HG02870 (cell line): ENCODE results near the gene ELL2.

ENCODE experiments used
- ATAC-seq: cut with Tn5 transposase; IDR thresholded peaks from one replicate; pipeline ENCODE4 v1.9.1; 2021; ENCODE audit warnings: mild to moderate bottlenecking, moderate library complexity; ENCODE audit not compliant: unreplicated experiment

Gene ELL2

DNA sequence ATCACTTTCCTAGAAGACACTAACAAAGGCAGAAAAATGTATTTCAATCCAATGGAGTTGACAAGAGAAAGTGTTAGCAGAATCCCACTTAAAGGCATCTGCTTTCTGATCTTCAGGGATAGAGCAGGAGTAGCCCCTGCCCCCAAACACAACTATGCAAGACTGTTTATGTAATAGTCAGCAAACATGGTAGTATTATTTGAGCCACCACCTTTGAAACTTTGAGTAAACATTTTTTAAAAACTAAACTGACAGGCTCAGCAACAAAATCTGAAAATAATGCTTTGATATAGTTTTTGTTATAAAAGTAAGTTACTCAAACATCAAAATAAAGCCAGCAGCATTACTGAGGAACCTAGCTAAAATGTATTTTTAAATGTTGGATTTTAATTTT lies 4.8 kb downstream of the ELL2 start:
- ATAC-seq, result no peak

DNA sequence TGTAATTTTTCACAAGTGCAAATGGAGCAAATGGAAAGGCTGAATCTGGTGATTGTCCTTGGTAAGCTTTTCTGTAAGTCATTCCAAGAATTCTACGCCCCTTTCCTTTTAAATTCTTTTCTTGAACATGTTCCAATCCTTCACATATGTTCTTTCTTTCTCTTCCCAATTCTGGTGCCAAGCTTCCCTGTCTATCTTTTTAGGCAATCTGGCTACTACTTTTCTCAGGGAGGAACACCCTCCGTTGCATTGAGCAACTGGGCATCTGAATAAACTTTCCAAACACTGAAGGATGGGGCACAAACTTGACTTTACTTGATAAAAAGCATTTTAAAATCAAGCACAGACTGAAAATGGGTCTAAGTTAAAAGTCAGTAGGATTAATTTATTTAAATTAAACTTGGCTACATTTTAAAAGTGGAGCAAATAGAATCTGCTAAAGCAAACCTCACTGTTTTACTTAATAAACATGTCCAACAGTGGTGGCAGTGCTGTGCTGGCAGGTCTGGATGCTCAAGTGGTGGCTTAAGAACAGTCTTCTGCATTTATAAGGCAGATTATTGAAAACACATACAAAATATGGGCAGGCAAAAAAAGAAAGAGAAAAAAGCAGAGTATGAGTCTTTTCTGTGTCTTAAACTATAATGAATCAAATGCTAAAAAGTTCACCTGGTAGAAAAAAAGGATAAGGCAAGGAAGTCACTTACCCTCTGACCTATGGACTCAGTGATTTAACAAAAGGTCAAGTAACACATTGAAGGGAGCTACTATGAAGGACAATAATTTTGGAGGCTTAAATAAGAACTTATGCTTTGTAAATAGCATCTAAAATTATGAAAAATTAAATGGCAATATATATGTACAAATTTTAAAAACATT lies 5.4 kb downstream of the ELL2 start:
- ATAC-seq, result no peak

DNA sequence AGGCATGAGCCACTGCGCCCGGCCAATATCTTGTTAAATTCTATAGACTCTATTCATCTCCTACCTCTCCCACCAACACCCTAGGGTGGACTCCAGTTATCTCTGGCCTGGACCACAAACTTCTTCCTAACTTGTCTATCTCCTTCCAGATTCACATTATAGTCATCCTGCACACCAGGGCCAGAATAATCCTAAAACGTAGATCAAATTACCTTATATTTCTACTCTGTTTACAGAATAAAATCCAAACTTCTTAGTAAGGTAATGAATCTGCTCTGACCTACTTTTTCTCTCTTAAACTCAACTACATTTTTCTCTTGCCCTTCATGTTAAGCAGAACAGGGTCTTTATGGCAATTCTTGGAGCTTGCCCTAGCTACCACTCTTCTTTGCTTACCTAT lies 6.9 kb downstream of the ELL2 start:
- ATAC-seq, result no peak

DNA sequence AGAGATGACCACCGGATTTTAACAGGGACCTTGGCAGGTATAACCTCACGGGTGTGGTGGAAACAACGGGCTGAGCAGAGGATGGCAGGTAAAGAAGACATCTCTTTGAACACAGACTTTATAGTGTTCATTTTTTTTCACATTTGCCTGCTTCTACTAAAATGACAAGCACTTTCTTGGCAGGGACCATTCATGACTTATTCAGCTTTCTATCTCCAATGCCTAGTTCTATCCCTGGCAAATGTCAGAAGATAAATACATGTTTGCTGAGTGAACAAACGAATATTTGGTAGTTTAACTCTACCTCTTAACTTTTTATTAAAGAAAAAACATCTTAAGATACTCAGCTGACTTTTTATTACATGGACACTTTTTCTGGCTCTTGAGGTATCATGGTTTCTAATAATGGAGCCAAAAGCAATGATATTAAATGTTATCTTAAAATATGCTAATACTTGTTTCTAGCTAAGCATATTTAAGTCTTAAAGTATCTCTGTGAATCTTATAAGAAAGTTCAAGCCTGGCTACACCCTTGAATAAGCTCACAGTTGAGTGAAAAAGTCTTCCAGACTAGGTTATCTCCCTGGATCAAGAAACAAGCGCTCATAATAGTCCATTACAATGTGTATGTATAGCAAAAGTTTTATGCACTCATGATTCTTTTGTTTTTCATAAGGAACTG lies 8.5 kb downstream of the ELL2 start:
- no peak for ATAC-seq

DNA sequence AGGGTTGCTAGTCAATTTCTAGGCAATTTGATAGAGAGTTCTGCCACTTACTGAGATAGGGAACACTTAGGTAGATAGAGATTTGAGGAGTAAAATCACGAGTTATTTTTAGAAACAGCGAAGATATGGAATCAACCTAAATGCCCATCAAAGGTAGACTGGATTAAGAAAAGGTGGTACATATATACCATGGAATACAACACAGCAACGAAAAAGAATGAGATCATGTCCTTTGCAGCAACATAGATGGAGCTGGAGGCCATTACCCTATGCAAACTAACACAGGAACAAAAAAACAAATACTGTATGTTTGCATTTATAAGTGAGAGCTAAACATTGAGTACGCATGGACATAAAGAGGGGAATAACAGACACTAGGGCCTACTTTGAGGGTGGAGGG lies 9.7 kb downstream of the ELL2 start:
- ATAC-seq, result no peak

DNA sequence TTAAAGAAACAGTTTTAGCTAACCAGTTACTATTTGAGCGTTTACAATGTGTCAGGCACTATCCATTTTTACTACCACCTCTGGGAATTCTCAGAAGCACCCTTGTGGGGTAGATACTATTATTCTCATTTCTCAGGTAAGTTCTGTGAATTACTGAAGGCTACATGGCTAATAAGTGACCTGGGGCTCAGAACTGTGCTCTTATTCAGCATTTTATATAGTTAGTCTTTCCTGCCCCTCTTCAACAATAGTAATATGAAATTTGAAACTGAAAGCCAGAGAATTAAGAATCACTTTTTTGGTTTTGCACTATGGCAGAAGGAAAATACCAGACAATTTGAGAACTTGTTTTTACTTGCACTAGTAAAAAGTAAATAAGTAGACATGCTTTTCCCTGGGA lies 11.8 kb downstream of the ELL2 start:
- peak; percentile 44 for ATAC-seq

DNA sequence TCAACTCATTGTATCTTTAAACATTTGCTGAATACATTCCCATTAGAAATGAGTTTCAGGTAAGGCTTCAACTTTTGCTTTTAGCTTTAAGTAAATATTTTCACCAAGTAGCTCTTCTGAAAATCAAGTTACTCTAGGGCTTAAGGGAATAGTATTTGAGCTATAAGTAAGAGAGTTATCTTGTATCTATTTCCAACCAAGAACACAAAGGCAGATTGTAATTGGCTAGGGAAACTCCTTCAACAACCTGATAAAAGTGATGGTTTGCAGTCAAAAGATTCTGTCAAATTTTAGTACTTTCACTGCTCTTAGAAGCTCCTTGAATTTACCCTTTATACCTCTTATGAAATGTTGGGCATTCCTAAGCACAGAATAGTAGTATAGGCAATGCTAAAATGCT lies 13.0 kb downstream of the ELL2 start:
- no peak for ATAC-seq

DNA sequence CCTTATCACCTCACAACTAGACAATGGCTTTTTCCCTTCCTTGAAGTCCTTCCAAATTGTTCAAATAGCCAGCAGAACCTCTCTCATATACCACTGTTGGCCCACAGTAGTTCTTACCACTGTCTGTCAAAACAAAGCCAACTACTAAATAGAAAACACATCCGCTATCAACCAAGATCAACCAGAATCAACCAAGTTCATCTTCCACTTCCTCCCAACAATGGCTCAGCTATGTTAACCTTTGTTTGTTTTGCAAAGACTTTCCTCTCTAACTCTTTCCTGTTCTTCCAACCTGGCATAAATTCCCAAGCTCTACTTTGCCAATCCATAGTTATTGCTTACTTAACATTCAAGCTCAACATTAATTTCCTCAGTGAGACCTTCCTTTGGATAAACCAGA lies 15.2 kb downstream of the ELL2 start:
- no peak for ATAC-seq

DNA sequence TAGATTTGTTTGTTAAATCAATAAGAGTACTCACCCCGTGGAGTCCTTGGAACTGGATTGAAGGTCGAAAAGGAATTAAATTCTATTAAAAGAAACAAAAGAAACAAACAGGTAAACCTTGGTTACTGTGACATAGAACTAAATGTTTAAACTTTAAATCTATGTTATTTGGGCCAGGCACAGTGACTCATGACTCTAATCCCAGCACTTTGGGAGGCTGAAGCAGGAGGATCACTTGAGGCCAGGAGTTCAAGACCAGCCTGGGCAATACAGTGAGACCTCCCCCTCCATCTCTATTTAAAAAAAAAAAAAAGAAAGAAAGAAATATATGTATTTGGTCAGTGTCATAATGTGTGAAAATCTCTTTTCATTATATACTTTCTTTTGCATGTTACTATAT lies 18.7 kb downstream of the ELL2 start:
- ATAC-seq, result no peak

DNA sequence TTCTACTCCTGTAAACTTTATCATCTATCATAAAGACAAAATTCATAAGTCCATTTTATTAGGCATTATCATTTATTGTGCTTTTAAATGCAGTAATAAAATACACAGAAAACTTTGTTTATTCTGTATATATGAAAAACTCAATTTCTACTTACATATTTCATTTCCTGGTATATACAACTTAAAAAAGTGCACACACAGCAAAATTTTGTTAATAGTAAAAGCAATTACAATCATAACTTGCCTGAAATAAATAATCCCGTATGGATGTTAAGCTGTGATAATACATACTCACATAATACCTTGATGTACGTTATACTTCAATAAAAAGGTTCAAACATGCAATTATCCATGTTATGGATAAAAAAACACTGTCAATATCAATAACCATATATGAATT lies 19.2 kb downstream of the ELL2 start:
- ATAC-seq, result no peak

DNA sequence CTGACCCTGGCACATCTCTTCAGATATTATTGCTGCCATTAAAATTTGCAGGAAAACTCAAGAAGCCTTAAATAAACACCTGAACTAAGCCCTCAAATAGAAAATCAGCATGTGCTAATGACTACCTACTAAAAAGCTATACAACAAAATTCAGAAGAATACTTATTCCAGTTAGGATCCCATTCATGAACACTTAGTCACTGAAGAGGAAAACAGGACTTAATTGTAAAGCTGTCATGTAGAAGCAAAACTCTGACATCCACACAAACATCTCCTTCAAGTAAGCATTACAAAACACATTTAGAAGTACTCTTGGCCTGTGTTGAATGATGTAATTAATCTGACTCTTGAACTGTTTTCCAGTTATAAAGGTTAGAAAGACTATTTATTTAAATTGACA lies 19.9 kb downstream of the ELL2 start:
- ATAC-seq, result no peak

DNA sequence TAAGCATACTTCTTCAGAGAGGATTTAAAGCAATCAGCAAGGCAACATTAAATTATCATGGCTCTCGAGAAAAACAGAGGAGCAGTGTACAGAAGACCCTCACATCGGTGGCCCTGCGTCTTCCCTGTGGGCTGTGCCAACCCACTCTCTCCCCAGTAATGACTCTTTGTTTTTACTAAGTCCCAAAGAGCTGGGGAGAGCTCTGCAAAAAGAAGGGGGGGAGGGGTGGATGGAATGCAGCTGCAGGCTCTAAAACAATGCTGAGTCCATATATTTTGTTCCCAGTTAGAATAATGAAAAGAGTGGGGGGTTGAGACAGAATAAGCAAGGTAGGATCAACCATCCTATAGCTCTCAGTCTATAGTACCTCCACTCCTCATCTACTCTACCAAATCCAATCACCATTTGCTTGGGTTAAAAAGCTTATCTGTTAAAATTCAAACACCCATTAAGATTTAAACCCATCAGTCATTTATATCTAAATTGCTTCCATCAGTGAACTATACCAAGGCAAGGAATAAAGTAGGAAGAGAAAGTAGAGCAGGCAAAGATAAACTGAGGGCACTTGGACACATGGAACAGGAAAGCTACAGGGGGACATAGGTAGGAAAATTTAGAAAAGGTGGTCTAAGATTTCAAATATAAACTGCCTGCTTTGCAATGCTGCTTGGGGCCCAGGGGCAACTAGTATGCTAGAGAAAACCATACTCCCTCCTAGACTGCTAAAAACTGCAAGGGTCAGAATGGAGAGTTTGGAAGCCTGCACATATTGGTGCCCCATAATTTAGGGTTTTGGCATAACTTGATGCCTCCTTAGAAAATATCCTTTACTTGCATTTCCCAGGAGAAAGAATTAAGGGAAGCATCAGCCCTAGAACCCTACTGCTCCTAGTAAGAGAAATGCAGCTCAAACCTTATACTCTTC lies 20.6 kb downstream of the ELL2 start:
- ATAC-seq, result no peak

DNA sequence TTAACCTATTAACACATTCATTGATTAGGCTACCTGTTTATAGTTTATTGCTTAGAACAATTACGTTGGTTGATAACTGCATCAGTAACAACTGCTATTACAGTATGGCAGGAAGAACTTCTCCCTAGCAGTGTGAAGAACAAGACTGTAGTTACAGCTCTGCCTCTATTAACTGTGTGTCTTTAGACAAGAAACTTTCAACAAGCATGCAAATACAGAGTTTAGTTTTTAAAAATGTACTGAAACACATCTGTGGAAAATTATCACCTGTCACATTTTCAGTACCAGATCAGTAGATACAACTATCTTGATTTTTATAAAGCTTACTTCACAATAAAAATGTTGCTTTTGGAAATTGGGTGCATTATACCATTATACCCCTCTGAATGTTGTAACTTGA lies 22.2 kb downstream of the ELL2 start:
- ATAC-seq, result peak; percentile 82

DNA sequence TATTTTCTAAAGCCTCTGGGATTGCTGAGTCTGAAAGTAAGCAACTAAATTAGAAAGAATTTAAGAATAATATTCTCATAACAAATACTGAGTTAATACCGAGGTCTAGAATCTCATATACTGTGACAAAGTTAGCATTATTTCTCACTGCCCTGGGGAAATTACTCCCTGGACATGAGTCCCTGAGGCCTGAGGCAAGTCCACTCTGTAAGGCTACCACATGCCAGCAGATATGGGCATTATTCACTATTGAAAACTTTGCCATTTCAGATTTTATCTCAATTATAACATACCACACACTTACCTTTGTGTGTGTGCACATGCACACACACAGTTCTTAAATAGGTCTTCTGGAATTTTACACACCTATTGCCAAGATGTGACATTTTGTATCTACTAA lies 22.9 kb downstream of the ELL2 start:
- no peak for ATAC-seq

DNA sequence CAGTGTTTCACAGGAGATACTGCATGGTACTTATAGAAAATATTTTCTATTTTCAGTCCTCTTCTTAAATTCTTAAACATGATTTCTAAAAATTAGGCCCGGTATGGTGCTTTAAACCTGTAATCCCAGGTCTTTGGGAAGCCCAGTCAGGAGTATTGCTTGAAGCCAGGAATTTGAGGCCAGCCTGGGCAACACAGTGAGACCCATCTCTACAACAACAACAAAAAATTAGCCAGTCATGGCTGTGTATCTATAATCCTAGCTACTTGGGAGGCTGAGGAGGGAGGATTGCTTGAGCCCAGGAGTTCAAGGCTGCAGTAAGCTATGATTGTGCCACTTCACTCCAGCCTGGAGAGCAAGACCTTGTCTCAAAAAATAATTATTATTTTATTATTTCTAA lies 23.3 kb downstream of the ELL2 start:
- ATAC-seq, result no peak

DNA sequence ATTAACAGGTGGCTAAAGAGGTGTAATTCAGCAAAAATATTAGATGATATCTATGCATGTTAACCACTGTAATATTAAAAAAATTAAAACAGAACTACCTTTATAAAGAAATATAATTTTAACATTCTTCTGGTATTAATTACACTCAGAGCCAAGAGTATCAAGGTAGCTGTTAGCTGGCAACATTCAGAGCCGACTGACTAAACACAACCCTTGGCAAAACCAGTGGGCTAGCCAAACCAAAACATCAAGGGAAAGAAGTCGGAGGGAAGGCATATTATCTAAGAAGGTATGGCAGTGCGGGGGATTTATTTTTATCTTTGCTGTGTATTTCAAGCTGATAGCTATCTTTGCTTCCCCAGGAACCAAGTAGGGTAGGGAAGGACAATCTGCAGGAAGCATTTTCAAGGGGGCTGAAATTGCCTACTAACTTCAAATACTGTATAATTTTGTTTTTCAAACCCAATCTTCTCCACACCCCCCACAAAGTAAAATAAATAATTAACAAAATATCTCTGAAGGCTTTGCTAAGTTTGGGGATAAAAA lies 24.0 kb downstream of the ELL2 start:
- no peak for ATAC-seq

DNA sequence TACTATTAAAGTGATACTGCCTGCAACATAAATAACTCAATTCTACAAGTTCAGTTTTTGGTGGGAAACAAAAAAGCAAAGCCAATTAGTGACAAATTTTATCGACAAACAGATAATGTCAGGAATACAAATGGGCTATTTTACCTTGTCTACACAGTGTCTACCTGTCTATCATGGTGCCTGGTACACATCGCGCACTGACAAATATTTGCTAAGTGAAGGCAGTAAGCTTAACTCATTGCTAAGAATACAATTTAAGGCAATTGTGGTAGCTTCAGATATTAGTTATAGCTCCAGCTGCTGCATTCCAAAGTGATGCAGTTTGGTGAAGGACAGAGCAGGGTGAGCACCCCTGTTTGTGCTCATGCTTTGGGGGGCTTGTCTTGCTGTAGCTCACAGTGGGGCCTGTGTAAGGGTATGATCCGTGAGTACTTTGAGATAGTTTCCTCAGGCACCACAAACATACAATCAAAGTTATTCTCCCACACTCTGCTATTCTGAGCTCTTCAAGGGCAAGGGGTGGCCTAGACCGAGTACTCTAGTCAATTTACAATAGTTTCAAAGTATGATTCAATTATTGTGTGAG lies 24.7 kb downstream of the ELL2 start:
- no peak for ATAC-seq

DNA sequence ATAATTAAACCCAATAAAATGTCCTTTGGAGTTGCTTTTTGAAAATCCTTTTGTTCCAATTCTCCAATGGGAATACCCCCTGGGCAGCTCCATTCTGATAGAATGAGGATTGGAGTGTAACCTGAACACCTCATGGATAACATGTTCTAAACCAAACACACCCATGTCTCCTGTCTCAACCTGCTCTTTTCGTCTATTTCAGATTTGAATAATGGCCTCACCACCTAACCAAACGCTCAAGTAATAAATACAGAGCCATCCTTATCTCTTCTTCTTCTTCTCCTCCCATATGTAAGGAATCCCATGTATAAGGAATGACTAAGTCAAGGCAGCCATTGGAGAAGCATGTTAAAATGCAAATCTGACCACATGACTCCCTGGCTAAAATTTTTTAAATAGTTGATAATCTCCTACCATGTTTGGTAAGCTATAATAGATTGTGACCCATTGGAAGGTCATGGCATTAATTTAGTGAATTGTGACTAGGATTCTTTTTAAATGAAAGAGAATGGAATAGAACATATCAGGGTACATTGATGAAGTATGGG lies 26.0 kb downstream of the ELL2 start:
- no peak for ATAC-seq

DNA sequence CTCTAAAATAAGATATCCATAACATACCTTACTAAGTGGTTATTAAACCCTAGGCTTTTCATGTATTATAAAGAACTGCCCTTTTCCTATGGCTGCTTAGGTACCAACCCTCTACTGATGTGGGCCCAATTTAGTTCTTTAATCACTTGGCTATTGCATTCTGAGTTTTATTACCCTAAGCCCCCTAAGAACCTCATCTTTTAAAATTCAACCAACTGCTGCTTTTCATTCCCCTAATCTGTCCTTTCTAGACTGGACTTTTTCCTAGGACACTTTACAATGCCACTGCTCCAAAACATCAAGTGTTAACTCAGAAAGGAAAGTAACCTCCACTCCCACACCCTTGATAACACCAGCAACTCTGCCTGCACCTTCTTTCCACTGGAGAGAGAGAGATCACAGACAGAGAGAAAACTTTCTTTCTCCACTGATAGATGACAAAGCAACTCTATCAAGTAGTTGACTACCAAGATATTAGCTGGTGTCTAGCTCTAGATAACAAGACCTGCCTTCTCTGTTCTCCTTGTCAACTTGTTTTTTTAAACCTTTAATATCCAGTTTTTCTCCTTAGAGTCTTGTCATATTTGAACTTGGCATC lies 27.3 kb downstream of the ELL2 start:
- ATAC-seq, result no peak

DNA sequence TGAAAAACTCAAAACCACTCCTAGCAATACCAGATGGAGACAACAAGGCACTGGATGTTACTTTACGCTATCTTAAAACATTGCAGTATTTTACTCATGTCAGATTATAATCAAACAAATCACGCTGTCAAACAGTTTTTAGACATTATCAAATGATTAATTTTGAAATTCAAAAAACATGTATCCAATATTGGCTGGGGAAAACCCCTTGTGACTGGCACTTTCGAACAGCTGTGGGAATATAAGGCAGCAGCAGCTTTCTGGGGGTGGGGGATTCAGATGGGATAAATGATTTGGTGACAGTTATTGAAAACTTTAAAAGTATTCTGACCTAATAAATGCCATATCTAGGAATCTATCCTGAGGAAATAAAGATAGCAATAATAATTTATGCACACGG lies 28.7 kb downstream of the ELL2 start:
- ATAC-seq, result no peak
